Measurements from ENCODE around the gene TRMT6. TPM values are rescaled to one million over a fixed set of nuclear protein-coding genes. Genes with fewer than 3 reads are reported as not detected.

The TRMT6 gene
- total RNA-seq, 1 experiment from 2014 or later, result 13.2 TPM

DNA sequence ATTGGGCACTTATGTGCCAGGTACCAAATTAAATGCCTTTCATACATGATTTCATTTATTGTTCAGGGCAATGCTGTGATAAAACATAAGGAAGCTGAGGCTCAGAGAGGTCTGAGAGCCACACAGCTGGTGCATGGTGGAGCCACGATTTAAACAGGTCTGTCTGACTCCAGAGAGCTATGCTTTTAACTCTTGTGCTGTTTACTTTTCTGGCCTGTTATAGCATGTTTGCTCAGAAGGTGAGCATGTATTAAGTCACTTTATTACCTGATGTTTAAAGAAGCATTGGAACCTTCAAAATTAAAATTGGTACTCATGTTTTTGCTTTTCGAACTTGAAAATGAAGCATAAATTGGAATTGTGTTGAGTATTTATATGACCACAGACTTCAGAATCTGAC is 26.9 kb upstream of the TRMT6 start:
- BruUV-seq (replicated peaks), result no TSS peak
- TF ChIP-seq, protein P1, sequence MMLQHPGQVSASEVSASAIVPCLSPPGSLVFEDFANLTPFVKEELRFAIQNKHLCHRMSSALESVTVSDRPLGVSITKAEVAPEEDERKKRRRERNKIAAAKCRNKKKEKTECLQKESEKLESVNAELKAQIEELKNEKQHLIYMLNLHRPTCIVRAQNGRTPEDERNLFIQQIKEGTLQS (IDR thresholded peaks at IDR 0.05), result no peak
- TF ChIP-seq ELF1 (IDR thresholded peaks at IDR 0.05; ENCODE audit: borderline replicate concordance, low read depth) (no peak), YY1 (IDR thresholded peaks at IDR 0.05; ENCODE audit: extremely low read depth, insufficient replicate concordance, low read depth, low read length) (no peak), POLR2AphosphoS5 (IDR thresholded peaks at IDR 0.05; ENCODE audit: low read depth, low read length) (no peak), POLR2A (IDR thresholded peaks at IDR 0.05; ENCODE audit: borderline replicate concordance, extremely low read depth, insufficient read depth, insufficient read length) (no peak), TCF7L2 (IDR thresholded peaks at IDR 0.05; ENCODE audit: borderline replicate concordance, extremely low read depth, insufficient read depth, insufficient read length) (no peak), RAD21 (IDR thresholded peaks at IDR 0.05; ENCODE audit: low read depth) (no peak), EZH2phosphoT487 (IDR thresholded peaks at IDR 0.05; ENCODE audit: borderline replicate concordance) (no peak), SIN3A (IDR thresholded peaks at IDR 0.05; ENCODE audit: low read depth) (no peak), ZNF274 (IDR thresholded peaks at IDR 0.05; ENCODE audit: low read depth, low read length) (no peak), CEBPB (IDR thresholded peaks at IDR 0.05; ENCODE audit: low read depth) (no peak), FOSL1 (IDR thresholded peaks at IDR 0.05; ENCODE audit: low read depth) (no peak), EGR1 (IDR thresholded peaks at IDR 0.05; ENCODE audit: low read depth) (no peak), CBX3 (IDR thresholded peaks at IDR 0.05; ENCODE audit: low read depth) (no peak)
- TF ChIP-seq, protein P2, sequence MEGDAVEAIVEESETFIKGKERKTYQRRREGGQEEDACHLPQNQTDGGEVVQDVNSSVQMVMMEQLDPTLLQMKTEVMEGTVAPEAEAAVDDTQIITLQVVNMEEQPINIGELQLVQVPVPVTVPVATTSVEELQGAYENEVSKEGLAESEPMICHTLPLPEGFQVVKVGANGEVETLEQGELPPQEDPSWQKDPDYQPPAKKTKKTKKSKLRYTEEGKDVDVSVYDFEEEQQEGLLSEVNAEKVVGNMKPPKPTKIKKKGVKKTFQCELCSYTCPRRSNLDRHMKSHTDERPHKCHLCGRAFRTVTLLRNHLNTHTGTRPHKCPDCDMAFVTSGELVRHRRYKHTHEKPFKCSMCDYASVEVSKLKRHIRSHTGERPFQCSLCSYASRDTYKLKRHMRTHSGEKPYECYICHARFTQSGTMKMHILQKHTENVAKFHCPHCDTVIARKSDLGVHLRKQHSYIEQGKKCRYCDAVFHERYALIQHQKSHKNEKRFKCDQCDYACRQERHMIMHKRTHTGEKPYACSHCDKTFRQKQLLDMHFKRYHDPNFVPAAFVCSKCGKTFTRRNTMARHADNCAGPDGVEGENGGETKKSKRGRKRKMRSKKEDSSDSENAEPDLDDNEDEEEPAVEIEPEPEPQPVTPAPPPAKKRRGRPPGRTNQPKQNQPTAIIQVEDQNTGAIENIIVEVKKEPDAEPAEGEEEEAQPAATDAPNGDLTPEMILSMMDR (IDR thresholded peaks at IDR 0.05 in 2 of 3, conservative IDR thresholded peaks at IDR 0.05 in 1 of 3; ENCODE audit: borderline replicate concordance in 1 of 3, insufficient read depth in 1 of 3, low read depth in 2 of 3, low read length in 2 of 3), result no peak
- TF ChIP-seq, protein P3, sequence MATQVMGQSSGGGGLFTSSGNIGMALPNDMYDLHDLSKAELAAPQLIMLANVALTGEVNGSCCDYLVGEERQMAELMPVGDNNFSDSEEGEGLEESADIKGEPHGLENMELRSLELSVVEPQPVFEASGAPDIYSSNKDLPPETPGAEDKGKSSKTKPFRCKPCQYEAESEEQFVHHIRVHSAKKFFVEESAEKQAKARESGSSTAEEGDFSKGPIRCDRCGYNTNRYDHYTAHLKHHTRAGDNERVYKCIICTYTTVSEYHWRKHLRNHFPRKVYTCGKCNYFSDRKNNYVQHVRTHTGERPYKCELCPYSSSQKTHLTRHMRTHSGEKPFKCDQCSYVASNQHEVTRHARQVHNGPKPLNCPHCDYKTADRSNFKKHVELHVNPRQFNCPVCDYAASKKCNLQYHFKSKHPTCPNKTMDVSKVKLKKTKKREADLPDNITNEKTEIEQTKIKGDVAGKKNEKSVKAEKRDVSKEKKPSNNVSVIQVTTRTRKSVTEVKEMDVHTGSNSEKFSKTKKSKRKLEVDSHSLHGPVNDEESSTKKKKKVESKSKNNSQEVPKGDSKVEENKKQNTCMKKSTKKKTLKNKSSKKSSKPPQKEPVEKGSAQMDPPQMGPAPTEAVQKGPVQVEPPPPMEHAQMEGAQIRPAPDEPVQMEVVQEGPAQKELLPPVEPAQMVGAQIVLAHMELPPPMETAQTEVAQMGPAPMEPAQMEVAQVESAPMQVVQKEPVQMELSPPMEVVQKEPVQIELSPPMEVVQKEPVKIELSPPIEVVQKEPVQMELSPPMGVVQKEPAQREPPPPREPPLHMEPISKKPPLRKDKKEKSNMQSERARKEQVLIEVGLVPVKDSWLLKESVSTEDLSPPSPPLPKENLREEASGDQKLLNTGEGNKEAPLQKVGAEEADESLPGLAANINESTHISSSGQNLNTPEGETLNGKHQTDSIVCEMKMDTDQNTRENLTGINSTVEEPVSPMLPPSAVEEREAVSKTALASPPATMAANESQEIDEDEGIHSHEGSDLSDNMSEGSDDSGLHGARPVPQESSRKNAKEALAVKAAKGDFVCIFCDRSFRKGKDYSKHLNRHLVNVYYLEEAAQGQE (IDR thresholded peaks at IDR 0.05; ENCODE audit: low read depth), result no peak
- TF ChIP-seq, protein P4, sequence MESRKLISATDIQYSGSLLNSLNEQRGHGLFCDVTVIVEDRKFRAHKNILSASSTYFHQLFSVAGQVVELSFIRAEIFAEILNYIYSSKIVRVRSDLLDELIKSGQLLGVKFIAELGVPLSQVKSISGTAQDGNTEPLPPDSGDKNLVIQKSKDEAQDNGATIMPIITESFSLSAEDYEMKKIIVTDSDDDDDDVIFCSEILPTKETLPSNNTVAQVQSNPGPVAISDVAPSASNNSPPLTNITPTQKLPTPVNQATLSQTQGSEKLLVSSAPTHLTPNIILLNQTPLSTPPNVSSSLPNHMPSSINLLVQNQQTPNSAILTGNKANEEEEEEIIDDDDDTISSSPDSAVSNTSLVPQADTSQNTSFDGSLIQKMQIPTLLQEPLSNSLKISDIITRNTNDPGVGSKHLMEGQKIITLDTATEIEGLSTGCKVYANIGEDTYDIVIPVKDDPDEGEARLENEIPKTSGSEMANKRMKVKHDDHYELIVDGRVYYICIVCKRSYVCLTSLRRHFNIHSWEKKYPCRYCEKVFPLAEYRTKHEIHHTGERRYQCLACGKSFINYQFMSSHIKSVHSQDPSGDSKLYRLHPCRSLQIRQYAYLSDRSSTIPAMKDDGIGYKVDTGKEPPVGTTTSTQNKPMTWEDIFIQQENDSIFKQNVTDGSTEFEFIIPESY (IDR thresholded peaks at IDR 0.05; ENCODE audit: extremely low read depth, insufficient replicate concordance, low read length), result no peak
- TF ChIP-seq, protein P5, sequence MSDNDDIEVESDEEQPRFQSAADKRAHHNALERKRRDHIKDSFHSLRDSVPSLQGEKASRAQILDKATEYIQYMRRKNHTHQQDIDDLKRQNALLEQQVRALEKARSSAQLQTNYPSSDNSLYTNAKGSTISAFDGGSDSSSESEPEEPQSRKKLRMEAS (IDR thresholded peaks at IDR 0.05), result no peak
- CTCF ChIA-PET, result no interaction called here
- peaks cover 5% of the 10 kb centered on the region; the same call in 1 of the 2 replicates for H3K79me2 ChIP-seq (ENCODE audit: insufficient read depth, low read length)
- intact Hi-C loops (cut with micrococcal nuclease), result no loop called here
- no peaks in the 10 kb centered on the region for H3K9me2 ChIP-seq (ENCODE audit: insufficient read depth)
- H4K20me1 ChIP-seq (ENCODE audit: insufficient read depth), result no peaks in the 10 kb centered on the region
- RAD21 ChIA-PET (ENCODE audit: low non-redundant PET in 1 of 2, low total read pairs in 2 of 2, uncharacterized antibody in 2 of 2, unreplicated experiment in 2 of 2), result no interaction called here
- H3K9me3 ChIP-seq (ENCODE audit: control insufficient read depth in 1 of 2, insufficient read depth in 1 of 2, low read depth in 1 of 2, low read length in 2 of 2), result no peaks in the 10 kb centered on the region
- no peaks in the 10 kb centered on the region for H3K4me1 ChIP-seq (ENCODE audit: control insufficient read depth in 1 of 2, insufficient read depth in 2 of 2, low read length in 2 of 2)
- H3K36me3 ChIP-seq (ENCODE audit: control insufficient read depth in 1 of 2, insufficient read depth in 2 of 2, low read length in 2 of 2), result peaks cover 13 to 40% of the 10 kb centered on the region in 2 experiments; a peak in 3 of 4 replicates
- no peak for DNase-seq (ENCODE audit: low read depth, low spot score)
- H3K4me2 ChIP-seq (ENCODE audit: low read length), result no peak overlapping the region
- no peak overlapping the region for H3K9ac ChIP-seq (ENCODE audit: low read length)
- POLR2A ChIA-PET, result no interaction called here
- ATAC-seq, result no peak
- no peak overlapping the region for H2AFZ ChIP-seq (ENCODE audit: low read depth, low read length, poor library complexity, severe bottlenecking)
- no peak overlapping the region for H3K4me3 ChIP-seq (replicated peaks in 1 of 2; ENCODE audit: low read depth in 1 of 2, low read length in 2 of 2)
- no peak overlapping the region for H3K27ac ChIP-seq (ENCODE audit: low read depth, low read length)
- no peaks in the 10 kb centered on the region for H3K27me3 ChIP-seq (ENCODE audit: insufficient read depth, low read length)

Data from HCT116 (cell line).